ENCODE data around the gene AIFM3.

Gene AIFM3

GRCh38 chr22:20996598-20997535, 29.8 kb downstream of the AIFM3 start:
- Histone ChIP-seq H3K4me3 (no peak overlapping the region), H3K27ac (no peak overlapping the region), H3K9ac (ENCODE audit: insufficient read length) (no peak overlapping the region), H3K36me3 (ENCODE audit: insufficient read depth, low read length) (peaks cover 15% of the 10 kb centered on the region; the same call in 1 of the 2 replicates), H3K9me3 (ENCODE audit: low read depth, low read length) (no peaks in the 10 kb centered on the region)
- no peak for DNase-seq (ENCODE audit: low read depth, low spot score)
- TF ChIP-seq EZH2 (IDR thresholded peaks at IDR 0.05): no peak
- no peak for TF ChIP-seq POLR2AphosphoS5 (IDR thresholded peaks at IDR 0.05; ENCODE audit: borderline replicate concordance, low read depth, low read length)
- TF ChIP-seq FOXP2 (optimal IDR thresholded peaks at IDR 0.05; ENCODE audit: control extremely low read depth, extremely low read length, insufficient read depth): no peak

- Histone ChIP-seq H3K27ac (no peak overlapping the region), H3K36me3 (ENCODE audit: insufficient read depth, low read length) (peaks cover 15% of the 10 kb centered on the region; the same call in 1 of the 2 replicates), H3K9me3 (ENCODE audit: low read depth, low read length) (no peaks in the 10 kb centered on the region), H3K4me3 (no peak overlapping the region), H3K9ac (ENCODE audit: insufficient read length) (no peak overlapping the region)
- TF ChIP-seq FOXP2 (optimal IDR thresholded peaks at IDR 0.05; ENCODE audit: control extremely low read depth, extremely low read length, insufficient read depth) (no peak), EZH2 (IDR thresholded peaks at IDR 0.05) (no peak), POLR2AphosphoS5 (IDR thresholded peaks at IDR 0.05; ENCODE audit: borderline replicate concordance, low read depth, low read length) (no peak; the same call in 1 of the 2 replicates)
- DNase-seq (ENCODE audit: low read depth, low spot score): no peak
Measured at GRCh38 chr22:20997536-20998257, 30.6 kb downstream of the AIFM3 start.

GRCh38 chr22:20998411-20999336, 31.6 kb downstream of the AIFM3 start:
- no peak overlapping the region for H3K9ac ChIP-seq (ENCODE audit: insufficient read length)

GRCh38 chr22:20999350-21000206, 32.5 kb downstream of the AIFM3 start:
- TF ChIP-seq FOXP2 (optimal IDR thresholded peaks at IDR 0.05; ENCODE audit: control extremely low read depth, extremely low read length, insufficient read depth): no peak
- no peak for TF ChIP-seq EZH2 (IDR thresholded peaks at IDR 0.05)
- no peak for TF ChIP-seq POLR2AphosphoS5 (IDR thresholded peaks at IDR 0.05; ENCODE audit: borderline replicate concordance, low read depth, low read length)
- no peaks in the 10 kb centered on the region for H3K9me3 ChIP-seq (ENCODE audit: low read depth, low read length)
- H3K36me3 ChIP-seq (ENCODE audit: insufficient read depth, low read length): peaks cover 15% of the 10 kb centered on the region; the same call in 1 of the 2 replicates
- 0 out of 2 replicates have a peak overlapping the region, but pooled peaks have one; percentile 1 for H3K27ac ChIP-seq
- peak overlapping the region; percentile 89 for H3K4me3 ChIP-seq
- H3K9ac ChIP-seq (ENCODE audit: insufficient read length): no peak overlapping the region
- no peak for DNase-seq (ENCODE audit: low read depth, low spot score)

More at GRCh38 chr22:20998411-20999336, 31.6 kb downstream of the AIFM3 start:
- Histone ChIP-seq H3K4me3 (no peak overlapping the region), H3K27ac (0 out of 2 replicates have a peak overlapping the region, but pooled peaks have one; percentile 1), H3K36me3 (ENCODE audit: insufficient read depth, low read length) (peaks cover 15% of the 10 kb centered on the region; the same call in 1 of the 2 replicates), H3K9me3 (ENCODE audit: low read depth, low read length) (no peaks in the 10 kb centered on the region)
- TF ChIP-seq FOXP2 (optimal IDR thresholded peaks at IDR 0.05; ENCODE audit: control extremely low read depth, extremely low read length, insufficient read depth) (no peak), EZH2 (IDR thresholded peaks at IDR 0.05) (no peak), POLR2AphosphoS5 (IDR thresholded peaks at IDR 0.05; ENCODE audit: borderline replicate concordance, low read depth, low read length) (peak; percentile 72)
- no peak for DNase-seq (ENCODE audit: low read depth, low spot score)

- H3K36me3 ChIP-seq (ENCODE audit: insufficient read depth, low read length): peaks cover 15% of the 10 kb centered on the region; the same call in 1 of the 2 replicates
- H3K4me3 ChIP-seq: peak overlapping the region; percentile 89
- DNase-seq (ENCODE audit: low read depth, low spot score): no peak
- no peak overlapping the region for H3K27ac ChIP-seq
- no peaks in the 10 kb centered on the region for H3K9me3 ChIP-seq (ENCODE audit: low read depth, low read length)
- TF ChIP-seq POLR2AphosphoS5 (IDR thresholded peaks at IDR 0.05; ENCODE audit: borderline replicate concordance, low read depth, low read length) (no peak), FOXP2 (optimal IDR thresholded peaks at IDR 0.05; ENCODE audit: control extremely low read depth, extremely low read length, insufficient read depth) (no peak), EZH2 (IDR thresholded peaks at IDR 0.05) (no peak)
- peak overlapping the region; percentile 86 for H3K9ac ChIP-seq (ENCODE audit: insufficient read length)
Measured at GRCh38 chr22:21000207-21000986, 33.3 kb downstream of the AIFM3 start.

GRCh38 chr22:21000987-21001600, 34.0 kb downstream of the AIFM3 start:
- Histone ChIP-seq H3K36me3 (ENCODE audit: insufficient read depth, low read length) (peaks cover 15% of the 10 kb centered on the region; the same call in 1 of the 2 replicates), H3K4me3 (peak overlapping the region; percentile 89), H3K9ac (ENCODE audit: insufficient read length) (peak overlapping the region; percentile 86), H3K27ac (peak overlapping the region; percentile 89), H3K9me3 (ENCODE audit: low read depth, low read length) (no peaks in the 10 kb centered on the region)
- no peak for DNase-seq (ENCODE audit: low read depth, low spot score)
- no peak for TF ChIP-seq FOXP2 (optimal IDR thresholded peaks at IDR 0.05; ENCODE audit: control extremely low read depth, extremely low read length, insufficient read depth)
- TF ChIP-seq EZH2 (IDR thresholded peaks at IDR 0.05): no peak
- no peak for TF ChIP-seq POLR2AphosphoS5 (IDR thresholded peaks at IDR 0.05; ENCODE audit: borderline replicate concordance, low read depth, low read length)
